Progenitor cell of endocrine pancreas (in vitro differentiated cells): Measurements from ENCODE around the gene BARHL1. TPM values are rescaled to one million over a fixed set of nuclear protein-coding genes. Genes with fewer than 3 reads are reported as not detected.

ENCODE experiments used
- DNase-seq: peaks from one replicate; pipeline ENCODE4 v3.0.0; 2021; ENCODE audit warnings: low spot score; ENCODE audit not compliant: unreplicated experiment
- H3K27ac Mint-ChIP-seq: 2 replicates; pipeline ENCODE4 v1.8.0; 2021; ENCODE audit warnings: mild to moderate bottlenecking, moderate library complexity, mixed read lengths
- H3K27me3 Mint-ChIP-seq: 2 replicates; pipeline ENCODE4 v1.8.0; 2021; ENCODE audit warnings: mixed read lengths
- H3K36me3 Mint-ChIP-seq: 2 replicates; pipeline ENCODE4 v1.8.0; 2022; ENCODE audit warnings: mixed read lengths; ENCODE audit not compliant: insufficient read depth
- H3K4me1 Mint-ChIP-seq: 2 replicates; pipeline ENCODE4 v1.8.0; 2021; ENCODE audit warnings: low read depth, mixed read lengths
- H3K4me3 Mint-ChIP-seq: 2 replicates; pipeline ENCODE4 v1.8.0; 2021; ENCODE audit warnings: low read depth, mild to moderate bottlenecking, moderate library complexity, mixed read lengths
- H3K9me3 Mint-ChIP-seq: 2 replicates; pipeline ENCODE4 v1.8.0; 2021; ENCODE audit warnings: low read depth, mixed read lengths
- CTCF ChIP-seq: fragments of 200-600 bp; sonication (generic); IDR thresholded peaks from one replicate; pipeline ENCODE4 v1.5.0; 2021; ENCODE audit warnings: antibody characterized with exemption, mild to moderate bottlenecking; ENCODE audit not compliant: unreplicated experiment
- total RNA-seq: library from RNA; stranded (reverse); gene quantifications from 2 replicates; pipeline ENCODE4 v1.2.1, GENCODE V29; 2021

Gene BARHL1
- total RNA-seq, 1 donor from 2014 or later: not detected

GRCh38 chr9:132639322-132639721 is 56.9 kb downstream of the BARHL1 start:
- Mint-ChIP-seq H3K9me3 (no peaks in the 10 kb centered on the region), H3K27ac (no peak overlapping the region), H3K4me1 (peaks cover 11% of the 10 kb centered on the region), H3K36me3 (peaks cover 20% of the 10 kb centered on the region), H3K27me3 (no peaks in the 10 kb centered on the region), H3K4me3 (no peak overlapping the region)
- DNase-seq: no peak
- TF ChIP-seq CTCF: no peak

Other genes starting within 250 kb of the BARHL1 start
- gene SETX, start 227.6 kb upstream of the BARHL1 start, total RNA-seq: 47.2 and 47.7 TPM in 2 replicates
- gene TTF1, start 175.8 kb upstream of the BARHL1 start, total RNA-seq: 17.9 and 18.5 TPM in 2 replicates
- gene CFAP77, start 172.4 kb upstream of the BARHL1 start, total RNA-seq: 0.43 and 0.64 TPM in 2 replicates
- 16.7 and 19.1 TPM in 2 replicates for gene DDX31, start 87.4 kb downstream of the BARHL1 start, total RNA-seq
- 26.8 TPM in 2 replicates for gene GTF3C4, start 87.9 kb downstream of the BARHL1 start, total RNA-seq